ENCODE data around the gene MICALL2.

DNA sequence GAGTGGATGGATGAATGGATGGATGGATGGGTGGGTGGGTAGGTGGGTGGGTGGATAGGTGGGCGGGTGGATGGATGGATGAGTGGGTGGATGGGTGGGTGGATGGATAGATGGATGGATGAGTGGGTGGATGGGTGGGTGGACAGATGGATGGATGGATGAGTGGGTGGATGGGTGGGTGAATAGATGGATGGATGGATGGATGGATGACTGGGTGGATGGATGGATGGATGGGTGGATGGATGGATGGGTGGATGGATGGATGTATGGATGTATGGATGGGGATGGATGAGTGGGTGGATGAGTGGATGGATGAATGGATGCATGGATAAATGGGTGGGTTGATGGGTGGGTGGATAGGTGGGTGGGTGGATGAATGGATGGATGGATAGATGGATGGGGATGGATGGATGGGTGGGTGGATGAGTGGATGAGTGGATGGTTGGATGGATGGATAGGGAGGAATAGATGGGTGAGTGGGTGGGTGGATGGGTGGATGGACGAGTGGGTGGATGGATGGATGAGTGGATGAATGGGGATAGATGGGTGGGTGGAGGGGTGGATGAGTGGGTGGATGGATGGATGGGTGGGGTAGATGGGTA is 43.8 kb downstream of the MICALL2 start:
- TF ChIP-seq, protein P1, sequence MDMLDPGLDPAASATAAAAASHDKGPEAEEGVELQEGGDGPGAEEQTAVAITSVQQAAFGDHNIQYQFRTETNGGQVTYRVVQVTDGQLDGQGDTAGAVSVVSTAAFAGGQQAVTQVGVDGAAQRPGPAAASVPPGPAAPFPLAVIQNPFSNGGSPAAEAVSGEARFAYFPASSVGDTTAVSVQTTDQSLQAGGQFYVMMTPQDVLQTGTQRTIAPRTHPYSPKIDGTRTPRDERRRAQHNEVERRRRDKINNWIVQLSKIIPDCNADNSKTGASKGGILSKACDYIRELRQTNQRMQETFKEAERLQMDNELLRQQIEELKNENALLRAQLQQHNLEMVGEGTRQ (IDR thresholded peaks at IDR 0.05; ENCODE audit: borderline replicate concordance, low read depth, low read length) = no peak
- TF ChIP-seq PBX3 (IDR thresholded peaks at IDR 0.05) = no peak
- TF ChIP-seq, protein P2, sequence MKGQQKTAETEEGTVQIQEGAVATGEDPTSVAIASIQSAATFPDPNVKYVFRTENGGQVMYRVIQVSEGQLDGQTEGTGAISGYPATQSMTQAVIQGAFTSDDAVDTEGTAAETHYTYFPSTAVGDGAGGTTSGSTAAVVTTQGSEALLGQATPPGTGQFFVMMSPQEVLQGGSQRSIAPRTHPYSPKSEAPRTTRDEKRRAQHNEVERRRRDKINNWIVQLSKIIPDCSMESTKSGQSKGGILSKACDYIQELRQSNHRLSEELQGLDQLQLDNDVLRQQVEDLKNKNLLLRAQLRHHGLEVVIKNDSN (IDR thresholded peaks at IDR 0.05; ENCODE audit: borderline replicate concordance, low read depth) = no peak
- TF ChIP-seq EZH2phosphoT487 (IDR thresholded peaks at IDR 0.05; ENCODE audit: borderline replicate concordance, low read depth) = no peak
- TF ChIP-seq, protein P3, sequence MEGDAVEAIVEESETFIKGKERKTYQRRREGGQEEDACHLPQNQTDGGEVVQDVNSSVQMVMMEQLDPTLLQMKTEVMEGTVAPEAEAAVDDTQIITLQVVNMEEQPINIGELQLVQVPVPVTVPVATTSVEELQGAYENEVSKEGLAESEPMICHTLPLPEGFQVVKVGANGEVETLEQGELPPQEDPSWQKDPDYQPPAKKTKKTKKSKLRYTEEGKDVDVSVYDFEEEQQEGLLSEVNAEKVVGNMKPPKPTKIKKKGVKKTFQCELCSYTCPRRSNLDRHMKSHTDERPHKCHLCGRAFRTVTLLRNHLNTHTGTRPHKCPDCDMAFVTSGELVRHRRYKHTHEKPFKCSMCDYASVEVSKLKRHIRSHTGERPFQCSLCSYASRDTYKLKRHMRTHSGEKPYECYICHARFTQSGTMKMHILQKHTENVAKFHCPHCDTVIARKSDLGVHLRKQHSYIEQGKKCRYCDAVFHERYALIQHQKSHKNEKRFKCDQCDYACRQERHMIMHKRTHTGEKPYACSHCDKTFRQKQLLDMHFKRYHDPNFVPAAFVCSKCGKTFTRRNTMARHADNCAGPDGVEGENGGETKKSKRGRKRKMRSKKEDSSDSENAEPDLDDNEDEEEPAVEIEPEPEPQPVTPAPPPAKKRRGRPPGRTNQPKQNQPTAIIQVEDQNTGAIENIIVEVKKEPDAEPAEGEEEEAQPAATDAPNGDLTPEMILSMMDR (IDR thresholded peaks at IDR 0.05) = no peak
- no peak for TF ChIP-seq POLR2AphosphoS5 (IDR thresholded peaks at IDR 0.05; ENCODE audit: low read depth, low read length)

Measured in SK-N-SH (cell line).